Skeletal muscle tissue (tissue), 4 donors: Measurements from ENCODE around the gene TSPO. TPM values are rescaled to one million over a fixed set of nuclear protein-coding genes. Genes with fewer than 3 reads are reported as not detected.

ENCODE experiments used
- H3K27ac ChIP-seq: one replicate; pipeline ENCODE4 v1.7.0; 2013; ENCODE audit warnings: mild to moderate bottlenecking, low read depth, low read length, inconsistent platforms
- H3K27me3 ChIP-seq, 3 donors: one replicate each; pipeline ENCODE4 v1.7.0; 2013; ENCODE audit warnings: low read length in 3 of 3; ENCODE audit not compliant: control insufficient read depth in 3 of 3, insufficient read depth in 3 of 3
- H3K36me3 ChIP-seq, 3 donors: one replicate each; pipeline ENCODE4 v1.7.0; 2013; ENCODE audit warnings: low read length in 3 of 3; ENCODE audit not compliant: control insufficient read depth in 3 of 3, insufficient read depth in 3 of 3
- H3K4me1 ChIP-seq, 3 donors: one replicate each; pipeline ENCODE4 v1.7.0; 2013; ENCODE audit warnings: low read length in 3 of 3, mild to moderate bottlenecking in 3 of 3; ENCODE audit not compliant: control insufficient read depth in 3 of 3, insufficient read depth in 3 of 3
- H3K4me3 ChIP-seq, 3 donors: one replicate each; pipeline ENCODE4 v1.7.0; 2013; ENCODE audit warnings: low read length in 3 of 3
- H3K9ac ChIP-seq, 3 donors: one replicate each; pipeline ENCODE4 v1.7.0; 2013; ENCODE audit warnings: low read length in 3 of 3, mild to moderate bottlenecking in 3 of 3, moderate library complexity in 2 of 3, low read depth in 1 of 3
- H3K9me3 ChIP-seq, 3 donors: one replicate each; pipeline ENCODE4 v1.7.0; 2013; ENCODE audit warnings: low read length in 3 of 3; ENCODE audit not compliant: control insufficient read depth in 3 of 3
- total RNA-seq: library from RNA; depleted of rRNA; stranded (reverse); fragments of >200 nt; gene quantifications from one replicate; pipeline ENCODE4 v1.2.3, GENCODE V29; 2014
- donor health status: Osteomylitis.

TSPO gene
- total RNA-seq, 1 donor from 2014 or later, result 69.4 TPM

DNA sequence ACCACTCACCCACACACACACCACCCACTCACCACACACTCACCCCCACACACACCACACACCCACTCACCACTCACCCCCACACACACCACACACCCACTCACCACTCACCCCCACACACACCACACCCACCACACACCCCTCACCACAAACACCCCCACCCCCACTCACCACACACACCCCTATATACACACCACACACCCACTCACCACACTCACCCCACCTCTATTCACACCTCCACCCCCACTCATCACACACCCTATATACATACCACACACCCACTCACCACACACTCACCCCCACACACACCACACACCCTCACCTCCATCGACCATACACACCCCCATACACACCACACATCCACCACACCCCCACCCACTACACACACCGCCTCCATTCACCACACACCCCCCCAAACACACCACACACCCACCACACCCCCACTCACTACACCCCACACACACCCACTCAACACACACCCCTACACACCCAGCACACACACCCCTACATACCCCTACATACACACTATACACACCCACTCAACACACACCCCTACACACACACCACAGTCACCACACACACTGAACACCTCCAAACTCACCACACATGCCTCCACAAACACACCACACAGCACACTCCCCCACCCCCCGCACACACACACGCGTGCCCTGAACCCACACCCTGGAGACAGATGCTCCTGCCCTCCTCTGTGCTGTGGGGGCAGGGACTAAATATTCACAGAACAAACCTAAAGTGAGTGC is 54.6 kb downstream of the TSPO start:
- Histone ChIP-seq H3K4me1 (no peaks in the 10 kb centered on the region), H3K9me3 (no peaks in the 10 kb centered on the region), H3K27ac (no peak overlapping the region), H3K4me3 (no peak overlapping the region), H3K27me3 (peaks cover 7 to 33% (median 26%) of the 10 kb centered on the region in 3 donors), H3K9ac (no peak overlapping the region), H3K36me3 (no peaks in the 10 kb centered on the region)

GRCh38 chr22:43206509-43207161 is 55.3 kb downstream of the TSPO start:
- Histone ChIP-seq H3K36me3 (no peaks in the 10 kb centered on the region), H3K9me3 (no peaks in the 10 kb centered on the region), H3K27me3 (peaks cover 7 to 31% (median 26%) of the 10 kb centered on the region in 3 donors), H3K27ac (no peak overlapping the region), H3K4me3 (no peak overlapping the region), H3K4me1 (no peaks in the 10 kb centered on the region), H3K9ac (no peak overlapping the region)

- H3K9ac ChIP-seq, result no peak overlapping the region
- no peaks in the 10 kb centered on the region for H3K36me3 ChIP-seq
- peaks cover 7 to 28% (median 26%) of the 10 kb centered on the region in 3 donors for H3K27me3 ChIP-seq
- no peak overlapping the region for H3K27ac ChIP-seq
- no peaks in the 10 kb centered on the region for H3K9me3 ChIP-seq
- no peak overlapping the region for H3K4me3 ChIP-seq
- no peaks in the 10 kb centered on the region for H3K4me1 ChIP-seq
Observed at GRCh38 chr22:43207386-43207785, 56.0 kb downstream of the TSPO start.

DNA sequence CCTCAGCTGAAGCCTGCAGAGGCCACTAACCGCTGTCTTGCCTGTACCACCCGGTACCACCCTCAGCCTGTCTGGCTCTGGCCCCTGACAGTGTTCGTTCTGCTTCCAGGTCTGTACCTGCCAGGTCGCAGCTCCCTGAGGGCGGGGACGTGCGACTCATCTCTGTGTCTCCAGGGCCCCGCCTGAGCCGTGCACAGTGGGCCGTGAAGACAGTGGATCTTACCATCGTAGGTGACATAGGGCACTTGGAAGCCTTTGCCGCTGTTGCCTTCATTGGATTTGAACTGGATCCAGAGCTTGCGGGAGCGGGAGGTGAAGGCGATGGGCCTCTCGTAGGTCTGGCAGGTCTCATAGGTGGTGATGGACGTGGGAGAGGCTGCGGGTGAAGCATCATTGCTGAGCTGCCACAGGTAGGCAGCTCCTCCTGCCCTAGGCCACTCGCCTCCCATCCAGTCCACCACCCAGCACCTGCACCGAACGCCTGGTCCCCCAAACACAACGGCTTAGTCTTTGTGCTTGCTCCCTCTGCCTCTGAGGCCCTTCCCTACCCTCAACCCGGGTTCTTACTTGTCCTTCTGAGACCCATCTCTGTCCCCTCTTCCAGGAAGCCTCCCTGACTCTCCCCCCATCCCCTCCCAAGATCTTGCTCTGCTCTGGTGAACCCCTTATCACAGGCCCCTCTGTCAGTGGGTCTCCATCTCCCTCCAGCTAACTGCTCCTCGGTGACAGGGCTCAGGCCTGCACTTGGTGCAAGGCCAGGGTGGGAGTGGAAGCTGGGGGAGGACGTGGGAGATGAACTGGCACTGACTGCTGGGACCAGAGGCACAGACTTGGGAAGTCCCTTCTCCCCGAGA is 56.7 kb downstream of the TSPO start:
- Histone ChIP-seq H3K27ac (no peak overlapping the region), H3K4me1 (no peaks in the 10 kb centered on the region), H3K36me3 (no peaks in the 10 kb centered on the region), H3K9ac (no peak overlapping the region), H3K9me3 (no peaks in the 10 kb centered on the region), H3K27me3 (peaks cover 7 to 26% (median 24%) of the 10 kb centered on the region in 3 donors), H3K4me3 (no peak overlapping the region)

- peaks cover 7 to 26% (median 19%) of the 10 kb centered on the region in 3 donors for H3K27me3 ChIP-seq
- H3K4me1 ChIP-seq, result no peaks in the 10 kb centered on the region
- no peaks in the 10 kb centered on the region for H3K9me3 ChIP-seq
- no peak overlapping the region for H3K4me3 ChIP-seq
- H3K9ac ChIP-seq, result no peak overlapping the region
- H3K27ac ChIP-seq, result no peak overlapping the region
- H3K36me3 ChIP-seq, result no peaks in the 10 kb centered on the region
Observed at GRCh38 chr22:43208703-43209522, 57.6 kb downstream of the TSPO start.

- H3K27me3 ChIP-seq, result peaks cover 7 to 32% (median 23%) of the 10 kb centered on the region in 3 donors
- no peak overlapping the region for H3K27ac ChIP-seq
- H3K4me3 ChIP-seq, result no peak overlapping the region
- H3K9me3 ChIP-seq, result no peaks in the 10 kb centered on the region
- H3K36me3 ChIP-seq, result no peaks in the 10 kb centered on the region
- no peaks in the 10 kb centered on the region for H3K4me1 ChIP-seq
- no peak overlapping the region for H3K9ac ChIP-seq
Observed at GRCh38 chr22:43209523-43209890, 58.1 kb downstream of the TSPO start.

- Histone ChIP-seq H3K27me3 (peaks cover 7 to 37% (median 26%) of the 10 kb centered on the region in 3 donors), H3K27ac (no peak overlapping the region), H3K4me3 (no peak overlapping the region), H3K9me3 (no peaks in the 10 kb centered on the region), H3K36me3 (no peaks in the 10 kb centered on the region), H3K9ac (no peak overlapping the region), H3K4me1 (no peaks in the 10 kb centered on the region)
Observed at GRCh38 chr22:43209971-43210370, 58.6 kb downstream of the TSPO start.

DNA sequence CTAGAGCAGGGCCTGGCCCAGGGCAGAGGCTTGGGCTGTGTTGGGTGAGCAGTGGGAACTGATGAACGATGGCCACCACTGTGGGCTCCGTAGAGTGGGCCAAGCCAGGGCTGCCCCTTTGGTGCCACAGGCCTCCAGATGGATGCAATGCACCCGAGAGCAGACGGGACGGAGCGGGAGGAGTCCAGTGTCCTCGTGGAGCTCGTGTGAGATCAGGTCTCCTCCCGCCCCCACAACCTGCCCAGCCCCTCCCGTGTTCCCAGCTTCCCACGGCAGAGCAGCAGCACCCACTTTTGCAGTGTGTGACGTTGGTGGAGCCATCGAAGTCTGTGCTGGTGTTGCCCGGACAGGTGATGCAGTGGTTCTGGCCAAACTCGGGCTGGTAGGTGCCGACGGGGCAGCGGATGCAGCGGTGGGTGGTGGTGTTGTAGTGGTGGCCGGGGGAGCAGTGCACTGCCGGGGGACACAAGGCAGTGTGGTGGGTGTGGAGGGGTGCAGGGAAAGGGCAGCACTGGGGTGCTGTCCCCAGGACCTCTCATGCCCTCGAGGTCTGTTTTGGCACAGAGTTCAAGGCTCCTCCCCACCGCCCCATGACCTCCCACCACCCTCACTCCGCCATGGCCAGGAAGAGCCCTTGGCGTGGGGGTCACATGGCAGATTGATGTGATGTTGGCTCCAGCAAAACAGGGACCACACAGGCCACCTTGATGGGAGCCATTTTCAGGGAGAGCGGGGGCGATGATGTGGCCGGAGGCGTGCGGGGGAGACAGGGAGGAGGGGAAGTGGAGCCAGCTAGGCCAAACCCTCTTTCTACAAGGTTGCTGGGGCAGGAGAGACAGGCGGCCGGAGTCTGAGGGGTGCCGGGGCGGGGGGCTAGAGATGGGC is 59.5 kb downstream of the TSPO start:
- Histone ChIP-seq H3K27ac (no peak overlapping the region), H3K4me1 (no peaks in the 10 kb centered on the region), H3K27me3 (peaks cover 7 to 34% (median 34%) of the 10 kb centered on the region in 3 donors), H3K9me3 (no peaks in the 10 kb centered on the region), H3K9ac (no peak overlapping the region), H3K36me3 (no peaks in the 10 kb centered on the region), H3K4me3 (no peak overlapping the region)
